Measurements from ENCODE around the gene LIMCH1.
"Not testable (repeated sequence)": the region's sequence is repeated elsewhere in the genome, so short reads cannot be mapped to it uniquely, and the experiment has no call there.

Gene LIMCH1

DNA sequence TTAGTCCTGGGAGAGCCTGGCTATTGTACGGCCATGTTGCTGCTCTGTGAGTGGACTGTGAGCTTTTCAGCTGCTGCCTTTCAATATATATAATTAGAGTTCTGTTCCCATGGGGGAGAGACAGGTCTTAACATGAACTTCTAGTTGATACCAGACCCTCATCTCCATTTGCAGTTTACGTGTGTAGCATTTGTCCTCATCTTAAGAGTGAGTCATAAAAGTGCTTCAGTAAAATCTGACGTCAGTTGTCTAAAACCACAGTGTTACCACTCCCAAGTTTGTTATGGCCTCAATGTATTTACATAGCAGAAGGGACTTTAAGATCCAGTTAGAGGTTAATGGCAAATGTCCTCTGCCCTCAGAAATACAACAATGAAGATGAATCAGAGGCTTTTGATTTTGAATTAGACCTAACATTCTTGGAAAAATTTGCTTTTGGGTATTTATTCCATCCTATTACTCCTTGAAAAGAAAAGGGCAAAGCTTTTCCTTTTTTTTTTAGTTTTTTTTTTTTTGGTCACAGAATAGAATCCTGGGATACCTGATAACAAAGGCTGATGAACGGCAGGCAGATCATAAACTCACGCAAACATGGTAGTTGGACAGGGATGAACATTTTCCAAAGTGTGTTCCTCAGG lies 172.0 kb downstream of the LIMCH1 start:
- H3K9ac ChIP-seq: no peak overlapping the region
- no peak overlapping the region for H3K4me3 ChIP-seq
- no peaks in the 10 kb centered on the region for H3K9me3 ChIP-seq
- H3K27ac ChIP-seq: no peak overlapping the region
- H3K27me3 ChIP-seq: no peaks in the 10 kb centered on the region
- H3K36me3 ChIP-seq: no peaks in the 10 kb centered on the region
- H3K4me1 ChIP-seq: no peaks in the 10 kb centered on the region
- no peak for TF ChIP-seq Cebpa-rat (IDR thresholded peaks at IDR 0.05)
- H3K4me2 ChIP-seq: no peak overlapping the region
- no peaks in the 10 kb centered on the region for H4K20me1 ChIP-seq

DNA sequence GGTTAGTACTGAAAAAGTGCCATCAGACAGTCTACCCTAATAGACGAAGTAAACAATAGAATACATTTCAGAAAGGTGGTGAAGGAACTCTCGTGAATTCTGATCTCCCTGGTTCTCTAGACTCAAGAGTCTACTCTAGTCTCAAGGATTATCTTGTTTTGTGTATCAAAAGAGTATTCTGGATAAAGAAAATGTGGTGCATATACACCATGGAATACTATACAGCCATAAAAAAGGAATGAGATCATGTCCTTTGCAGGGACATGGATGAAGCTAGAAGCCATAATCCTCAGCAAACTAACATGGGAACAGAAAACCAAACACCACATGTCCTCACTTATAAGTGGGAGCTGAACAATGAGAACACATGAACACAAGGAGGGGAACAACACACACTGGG lies 173.7 kb downstream of the LIMCH1 start:
- not testable (repeated sequence) for H3K9me3 ChIP-seq, H4K20me1 ChIP-seq, H3K36me3 ChIP-seq, H3K4me1 ChIP-seq, H3K4me2 ChIP-seq, H3K27ac ChIP-seq, H3K4me3 ChIP-seq, H3K9ac ChIP-seq, H3K27me3 ChIP-seq

- Histone ChIP-seq H4K20me1 (no peaks in the 10 kb centered on the region), H3K9ac (no peak overlapping the region), H3K9me3 (no peaks in the 10 kb centered on the region), H3K4me2 (no peak overlapping the region), H3K4me1 (no peaks in the 10 kb centered on the region), H3K27ac (no peak overlapping the region), H3K4me3 (no peak overlapping the region), H3K27me3 (no peaks in the 10 kb centered on the region), H3K36me3 (no peaks in the 10 kb centered on the region)
- no peak for TF ChIP-seq Cebpa-rat (IDR thresholded peaks at IDR 0.05)
These were observed 174.5 kb downstream of the LIMCH1 start for GRCh38 chr4:41712425-41712824.

GRCh38 chr4:41713768-41714167 lies 175.8 kb downstream of the LIMCH1 start:
- H3K27ac ChIP-seq: no peak overlapping the region
- no peak overlapping the region for H3K4me3 ChIP-seq

DNA sequence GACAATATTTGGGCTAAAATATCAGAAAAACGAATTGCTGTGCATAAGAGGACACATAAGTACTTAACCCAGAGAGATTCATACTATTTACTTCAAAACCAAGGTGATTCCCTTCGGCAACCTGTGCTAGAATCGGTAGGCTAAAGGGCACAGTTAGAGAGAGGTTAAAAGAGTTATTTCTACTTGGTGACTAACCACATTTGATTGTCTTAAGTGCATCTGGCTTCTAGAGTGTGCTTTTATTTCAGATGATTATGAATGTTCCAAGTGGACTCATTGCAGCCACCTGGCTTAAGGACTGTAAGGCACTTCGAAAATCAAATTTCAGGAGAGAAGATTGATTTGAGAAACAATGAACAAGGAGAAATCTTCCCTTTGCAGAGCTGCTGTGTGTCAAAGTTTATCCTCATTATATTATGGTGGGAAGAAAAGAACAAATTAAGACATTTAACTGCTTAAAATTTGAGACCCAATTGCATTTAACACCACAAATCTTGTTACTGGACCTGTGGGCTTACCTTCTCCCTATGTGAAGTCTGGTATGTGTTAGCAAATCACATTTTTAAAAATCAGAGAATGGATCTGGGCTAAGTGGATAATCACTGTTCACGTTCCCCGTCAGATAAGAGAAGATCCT lies 176.5 kb downstream of the LIMCH1 start:
- H3K4me2 ChIP-seq: no peak overlapping the region
- H3K9me3 ChIP-seq: no peaks in the 10 kb centered on the region
- H3K9ac ChIP-seq: no peak overlapping the region
- H3K36me3 ChIP-seq: no peaks in the 10 kb centered on the region
- no peaks in the 10 kb centered on the region for H4K20me1 ChIP-seq
- H3K27ac ChIP-seq: no peak overlapping the region
- no peaks in the 10 kb centered on the region for H3K27me3 ChIP-seq
- no peak overlapping the region for H3K4me3 ChIP-seq
- TF ChIP-seq Cebpa-rat (IDR thresholded peaks at IDR 0.05): no peak
- H3K4me1 ChIP-seq: no peaks in the 10 kb centered on the region

More at GRCh38 chr4:41713768-41714167, 175.8 kb downstream of the LIMCH1 start:
- no peaks in the 10 kb centered on the region for H4K20me1 ChIP-seq
- no peaks in the 10 kb centered on the region for H3K4me1 ChIP-seq
- no peak overlapping the region for H3K4me2 ChIP-seq
- no peaks in the 10 kb centered on the region for H3K27me3 ChIP-seq
- no peaks in the 10 kb centered on the region for H3K36me3 ChIP-seq
- no peak overlapping the region for H3K9ac ChIP-seq
- H3K9me3 ChIP-seq: no peaks in the 10 kb centered on the region
- no peak for TF ChIP-seq Cebpa-rat (IDR thresholded peaks at IDR 0.05)

GRCh38 chr4:41715155-41715554 lies 177.2 kb downstream of the LIMCH1 start:
- Histone ChIP-seq H3K4me3 (no peak overlapping the region), H3K27me3 (no peaks in the 10 kb centered on the region), H4K20me1 (no peaks in the 10 kb centered on the region), H3K27ac (no peak overlapping the region), H3K9ac (no peak overlapping the region), H3K4me1 (no peaks in the 10 kb centered on the region), H3K4me2 (no peak overlapping the region), H3K9me3 (no peaks in the 10 kb centered on the region), H3K36me3 (no peaks in the 10 kb centered on the region)
- no peak for TF ChIP-seq Cebpa-rat (IDR thresholded peaks at IDR 0.05)

DNA sequence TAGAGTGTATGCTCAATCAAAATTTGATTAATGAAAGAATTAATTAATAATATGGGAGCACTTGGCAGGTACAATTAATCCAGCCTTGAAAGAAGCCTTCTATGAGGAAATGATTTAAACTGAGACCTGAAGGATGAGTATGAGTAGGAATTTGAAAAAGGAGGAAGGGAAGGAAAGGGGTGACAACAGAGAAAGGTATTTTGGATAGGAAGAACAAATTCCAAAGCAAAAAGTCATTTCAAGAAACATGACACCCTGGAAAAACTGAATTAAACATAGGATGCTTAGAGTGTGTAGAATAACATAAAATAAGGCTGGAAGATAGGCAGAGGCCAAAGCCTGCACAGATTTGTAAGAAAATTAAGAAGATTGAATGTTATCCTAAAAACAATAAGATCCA lies 180.9 kb downstream of the LIMCH1 start:
- Histone ChIP-seq H4K20me1 (no peaks in the 10 kb centered on the region), H3K4me1 (no peaks in the 10 kb centered on the region), H3K4me3 (no peak overlapping the region), H3K9ac (no peak overlapping the region), H3K36me3 (no peaks in the 10 kb centered on the region), H3K27me3 (no peaks in the 10 kb centered on the region), H3K4me2 (no peak overlapping the region), H3K27ac (no peak overlapping the region), H3K9me3 (no peaks in the 10 kb centered on the region)
- TF ChIP-seq Cebpa-rat (IDR thresholded peaks at IDR 0.05): no peak

GRCh38 chr4:41719417-41719816 lies 181.5 kb downstream of the LIMCH1 start:
- Histone ChIP-seq H3K4me1 (no peaks in the 10 kb centered on the region), H3K4me2 (no peak overlapping the region), H4K20me1 (no peaks in the 10 kb centered on the region), H3K9ac (no peak overlapping the region), H3K27ac (no peak overlapping the region), H3K27me3 (no peaks in the 10 kb centered on the region), H3K9me3 (no peaks in the 10 kb centered on the region), H3K36me3 (no peaks in the 10 kb centered on the region), H3K4me3 (no peak overlapping the region)
- no peak for TF ChIP-seq Cebpa-rat (IDR thresholded peaks at IDR 0.05)

DNA sequence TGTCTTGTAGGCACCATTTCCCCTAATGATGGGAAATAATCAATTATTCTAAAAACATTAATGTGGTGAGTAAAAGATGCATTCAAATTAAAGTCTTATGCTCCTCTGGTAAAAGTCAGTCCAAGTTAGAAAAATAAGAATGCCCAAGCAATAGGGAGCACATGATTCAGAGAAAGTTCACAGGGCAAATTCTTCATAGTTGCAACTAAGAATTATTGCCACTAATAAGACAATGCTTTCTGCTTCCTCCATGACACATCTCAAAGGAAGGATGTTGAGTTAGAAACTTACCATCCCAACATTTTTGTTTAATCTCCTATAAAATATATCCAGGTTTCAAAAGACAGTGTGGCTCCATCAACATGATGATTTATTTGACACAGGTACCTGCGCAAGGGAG lies 184.2 kb downstream of the LIMCH1 start:
- Histone ChIP-seq H3K27me3 (no peaks in the 10 kb centered on the region), H3K4me1 (no peaks in the 10 kb centered on the region), H3K9ac (no peak overlapping the region), H3K27ac (no peak overlapping the region), H3K4me2 (no peak overlapping the region), H3K36me3 (no peaks in the 10 kb centered on the region), H4K20me1 (no peaks in the 10 kb centered on the region), H3K9me3 (peaks cover 6% of the 10 kb centered on the region; the same call in 1 of the 2 replicates), H3K4me3 (no peak overlapping the region)
- TF ChIP-seq Cebpa-rat (IDR thresholded peaks at IDR 0.05): no peak

- H3K36me3 ChIP-seq: no peaks in the 10 kb centered on the region
- no peak overlapping the region for H3K4me3 ChIP-seq
- no peaks in the 10 kb centered on the region for H3K4me1 ChIP-seq
- no peak overlapping the region for H3K9ac ChIP-seq
- H3K27me3 ChIP-seq: no peaks in the 10 kb centered on the region
- no peak overlapping the region for H3K4me2 ChIP-seq
- H3K27ac ChIP-seq: no peak overlapping the region
- TF ChIP-seq Cebpa-rat (IDR thresholded peaks at IDR 0.05): no peak
- H4K20me1 ChIP-seq: no peaks in the 10 kb centered on the region
- peaks cover 6% of the 10 kb centered on the region; the same call in 1 of the 2 replicates for H3K9me3 ChIP-seq
These were observed 185.3 kb downstream of the LIMCH1 start for GRCh38 chr4:41723286-41723685.
